Parathyroid adenoma (tissue), 2 donors: Measurements from ENCODE around the gene ALPL.
"Not testable (repeated sequence)": the region's sequence is repeated elsewhere in the genome, so short reads cannot be mapped to it uniquely, and the experiment has no call there.

Experiments used
- H2AFZ ChIP-seq: fragments of 300-600 bp; sonication (generic); one replicate; pipeline ENCODE4 v1.7.0; 2017; ENCODE audit warnings: antibody characterized with exemption, mild to moderate bottlenecking
- H3K27ac ChIP-seq: fragments of 300-600 bp; sonication (generic); one replicate; pipeline ENCODE4 v1.7.0; 2017
- H3K27me3 ChIP-seq: fragments of 300-600 bp; sonication (generic); one replicate; pipeline ENCODE4 v1.7.0; 2017; ENCODE audit warnings: low read length; ENCODE audit not compliant: control insufficient read depth, insufficient read depth
- H3K36me3 ChIP-seq: fragments of 300-600 bp; sonication (generic); one replicate; pipeline ENCODE4 v1.7.0; 2017; ENCODE audit warnings: low read length; ENCODE audit not compliant: control insufficient read depth, insufficient read depth
- H3K4me1 ChIP-seq: fragments of 300-600 bp; sonication (generic); one replicate; pipeline ENCODE4 v1.7.0; 2017; ENCODE audit warnings: control low read depth
- H3K4me2 ChIP-seq: fragments of 300-600 bp; sonication (generic); one replicate; pipeline ENCODE4 v1.7.0; 2017; ENCODE audit warnings: low read length
- H3K4me3 ChIP-seq: fragments of 300-600 bp; sonication (generic); one replicate; pipeline ENCODE4 v1.7.0; 2017; ENCODE audit warnings: low read depth, low read length
- H3K79me2 ChIP-seq: fragments of 300-600 bp; sonication (generic); one replicate; pipeline ENCODE4 v1.7.0; 2017; ENCODE audit warnings: control low read depth
- H3K9ac ChIP-seq: fragments of 300-600 bp; sonication (generic); one replicate; pipeline ENCODE4 v1.7.0; 2017; ENCODE audit warnings: mild to moderate bottlenecking
- H3K9me3 ChIP-seq: fragments of 300-600 bp; sonication (generic); one replicate; pipeline ENCODE4 v1.7.0; 2017; ENCODE audit warnings: low read length; ENCODE audit not compliant: control insufficient read depth
- CTCF ChIP-seq: fragments of 300-600 bp; sonication (generic); IDR thresholded peaks from one replicate; pipeline ENCODE4 v1.7.0; 2017; ENCODE audit warnings: antibody characterized with exemption, mild to moderate bottlenecking
- donor health status: primary hyperparathyroidism.

Gene ALPL

DNA sequence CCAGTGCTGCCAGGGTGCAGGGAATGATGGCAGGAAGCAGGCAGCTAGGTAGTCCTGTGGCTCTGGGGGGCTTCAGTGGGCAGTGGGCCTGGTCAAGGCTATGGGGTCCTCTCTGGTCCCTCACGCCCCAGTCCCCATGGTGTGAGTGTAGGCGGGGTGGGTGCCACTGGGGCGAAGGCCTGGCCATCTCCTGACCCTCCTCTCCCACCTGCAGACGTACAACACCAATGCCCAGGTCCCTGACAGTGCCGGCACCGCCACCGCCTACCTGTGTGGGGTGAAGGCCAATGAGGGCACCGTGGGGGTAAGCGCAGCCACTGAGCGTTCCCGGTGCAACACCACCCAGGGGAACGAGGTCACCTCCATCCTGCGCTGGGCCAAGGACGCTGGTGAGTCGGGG is 53.7 kb downstream of the ALPL start:
- H3K9me3 ChIP-seq = no peaks in the 10 kb centered on the region
- H3K27ac ChIP-seq = no peak overlapping the region
- H3K4me3 ChIP-seq = no peak overlapping the region
- H3K9ac ChIP-seq = no peak overlapping the region
- TF ChIP-seq CTCF = no peak
- no peak overlapping the region for H2AFZ ChIP-seq
- H3K79me2 ChIP-seq = no peaks in the 10 kb centered on the region
- no peak overlapping the region for H3K4me2 ChIP-seq
- H3K4me1 ChIP-seq = no peaks in the 10 kb centered on the region
- H3K36me3 ChIP-seq = no peaks in the 10 kb centered on the region
- no peaks in the 10 kb centered on the region for H3K27me3 ChIP-seq

GRCh38 chr1:21563971-21564370 is 54.7 kb downstream of the ALPL start:
- Histone ChIP-seq H3K9me3 (no peaks in the 10 kb centered on the region), H3K4me1 (no peaks in the 10 kb centered on the region), H3K79me2 (no peaks in the 10 kb centered on the region), H3K27me3 (no peaks in the 10 kb centered on the region), H3K4me2 (no peak overlapping the region), H3K9ac (no peak overlapping the region), H3K27ac (no peak overlapping the region), H3K4me3 (no peak overlapping the region), H2AFZ (no peak overlapping the region), H3K36me3 (no peaks in the 10 kb centered on the region)
- TF ChIP-seq CTCF = no peak

DNA sequence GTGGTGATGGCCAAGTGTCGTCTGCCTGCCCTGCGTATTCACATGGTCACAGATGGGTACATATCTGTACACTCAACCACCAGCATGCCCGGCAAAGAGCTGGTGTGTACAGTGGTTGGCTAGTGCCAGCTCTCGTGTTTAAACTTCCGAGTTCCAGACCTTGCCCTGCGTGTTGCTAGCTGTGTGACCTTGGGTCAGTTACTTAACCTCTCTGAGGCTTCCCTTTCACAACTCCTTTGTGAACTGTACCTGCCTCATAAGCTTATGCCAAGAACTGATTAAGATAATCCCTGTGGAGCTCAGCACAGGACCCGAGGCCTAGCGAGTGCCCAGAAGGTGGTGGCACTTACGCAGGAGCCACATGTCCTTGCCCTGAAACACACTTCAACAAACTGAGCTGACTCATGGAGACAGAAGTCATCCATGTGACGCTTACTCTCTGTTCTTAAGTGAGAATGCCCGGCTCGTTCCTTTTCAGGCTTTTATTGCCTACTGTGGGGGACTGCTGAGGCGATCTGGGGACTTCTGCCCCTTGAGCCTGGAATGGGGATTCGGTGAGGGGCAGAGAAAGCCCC is 55.4 kb downstream of the ALPL start:
- Histone ChIP-seq H3K36me3 (no peaks in the 10 kb centered on the region), H3K9ac (no peak overlapping the region), H3K4me3 (no peak overlapping the region), H3K4me2 (no peak overlapping the region), H3K79me2 (no peaks in the 10 kb centered on the region), H3K27me3 (no peaks in the 10 kb centered on the region), H3K9me3 (no peaks in the 10 kb centered on the region), H3K4me1 (no peaks in the 10 kb centered on the region), H2AFZ (no peak overlapping the region), H3K27ac (no peak overlapping the region)
- no peak for TF ChIP-seq CTCF

DNA sequence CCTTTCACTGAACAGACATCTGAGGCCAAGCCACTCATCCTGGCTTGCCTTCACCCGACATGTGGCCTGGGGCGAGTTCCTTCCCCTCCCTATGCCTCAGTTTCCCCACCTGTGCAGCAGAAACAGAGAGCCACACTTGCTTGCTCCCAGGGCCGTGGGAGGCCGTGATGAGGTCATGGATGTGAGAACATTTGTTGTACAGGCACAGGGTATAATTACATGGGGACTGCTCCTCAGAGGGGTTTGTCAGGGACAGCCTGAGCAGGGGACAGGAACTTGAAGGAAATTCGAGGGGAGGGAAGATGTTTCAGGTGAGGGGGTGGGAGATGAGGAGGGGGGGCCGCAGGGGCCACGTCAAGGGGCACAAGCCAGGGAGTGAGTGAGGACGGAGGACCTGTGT is 56.1 kb downstream of the ALPL start:
- no peak overlapping the region for H3K4me3 ChIP-seq
- H2AFZ ChIP-seq = no peak overlapping the region
- no peaks in the 10 kb centered on the region for H3K9me3 ChIP-seq
- no peaks in the 10 kb centered on the region for H3K79me2 ChIP-seq
- H3K9ac ChIP-seq = no peak overlapping the region
- no peaks in the 10 kb centered on the region for H3K4me1 ChIP-seq
- no peaks in the 10 kb centered on the region for H3K36me3 ChIP-seq
- no peaks in the 10 kb centered on the region for H3K27me3 ChIP-seq
- no peak for TF ChIP-seq CTCF
- H3K27ac ChIP-seq = no peak overlapping the region
- H3K4me2 ChIP-seq = no peak overlapping the region

- not testable (repeated sequence) for H3K4me1 ChIP-seq, H3K36me3 ChIP-seq, H3K79me2 ChIP-seq, H3K4me3 ChIP-seq, H3K9ac ChIP-seq, H3K27me3 ChIP-seq, H2AFZ ChIP-seq, H3K27ac ChIP-seq, H3K9me3 ChIP-seq, H3K4me2 ChIP-seq
Measured at GRCh38 chr1:21566361-21566760, 57.1 kb downstream of the ALPL start.
